COR-L47 (cell line): ENCODE data around the gene RNF6.

Experiments used
- DNase-seq: peaks from one replicate; lab custom pipeline; 2025; lab: John Stamatoyannopoulos, UW

The RNF6 gene

GRCh38 chr13:26225896-26226617 is 3.9 kb upstream of the RNF6 start:
- DNase-seq, result no peak

GRCh38 chr13:26222520-26223046 is 469 bp upstream of the RNF6 start:
- no peak for DNase-seq

- DNase-seq, result no peak
Observed at GRCh38 chr13:26221399-26221720, 754 bp downstream of the RNF6 start.

- no peak for DNase-seq
Observed at GRCh38 chr13:26220575-26220974, 1.5 kb downstream of the RNF6 start.

- DNase-seq, result no peak
Observed at GRCh38 chr13:26219726-26220125, 2.4 kb downstream of the RNF6 start.

- DNase-seq, result no peak
Observed at GRCh38 chr13:26216042-26216441, 6.1 kb downstream of the RNF6 start.

GRCh38 chr13:26213982-26214381 is 8.1 kb downstream of the RNF6 start:
- no peak for DNase-seq

- no peak for DNase-seq
Observed at GRCh38 chr13:26213345-26213744, 8.8 kb downstream of the RNF6 start.

GRCh38 chr13:26208287-26208686 is 13.8 kb downstream of the RNF6 start:
- no peak for DNase-seq

- DNase-seq, result no peak
Observed at GRCh38 chr13:26202365-26202972, 19.6 kb downstream of the RNF6 start.

GRCh38 chr13:26200811-26201210 is 21.3 kb downstream of the RNF6 start:
- no peak for DNase-seq

- no peak for DNase-seq
Observed at GRCh38 chr13:26198116-26198515, 24.0 kb downstream of the RNF6 start.

GRCh38 chr13:26197298-26197697 is 24.8 kb downstream of the RNF6 start:
- DNase-seq, result no peak

- no peak for DNase-seq
Observed at GRCh38 chr13:26186995-26187394, 35.1 kb downstream of the RNF6 start.

GRCh38 chr13:26186118-26186870 is 35.8 kb downstream of the RNF6 start:
- DNase-seq, result peak; percentile 96

GRCh38 chr13:26185720-26186117 is 36.4 kb downstream of the RNF6 start:
- no peak for DNase-seq

- peak; percentile 62 for DNase-seq
Observed at GRCh38 chr13:26184791-26185250, 37.3 kb downstream of the RNF6 start.

- DNase-seq, result no peak
Observed at GRCh38 chr13:26183416-26183815, 38.7 kb downstream of the RNF6 start.

- no peak for DNase-seq
Observed at GRCh38 chr13:26179344-26179743, 42.8 kb downstream of the RNF6 start.

- no peak for DNase-seq
Observed at GRCh38 chr13:26168835-26169234, 53.3 kb downstream of the RNF6 start.

- no peak for DNase-seq
Observed at GRCh38 chr13:26168237-26168814, 53.8 kb downstream of the RNF6 start.

GRCh38 chr13:26163812-26164211 is 58.3 kb downstream of the RNF6 start:
- DNase-seq, result no peak
